GM21526 (cell line): ENCODE measurements around the gene VAV2.

Experiments
- ATAC-seq: cut with Tn5 transposase; IDR thresholded peaks from one replicate; pipeline ENCODE4 v1.9.1; 2021; ENCODE audit warnings: moderate library complexity; ENCODE audit not compliant: unreplicated experiment, low FRiP score

VAV2 gene

DNA sequence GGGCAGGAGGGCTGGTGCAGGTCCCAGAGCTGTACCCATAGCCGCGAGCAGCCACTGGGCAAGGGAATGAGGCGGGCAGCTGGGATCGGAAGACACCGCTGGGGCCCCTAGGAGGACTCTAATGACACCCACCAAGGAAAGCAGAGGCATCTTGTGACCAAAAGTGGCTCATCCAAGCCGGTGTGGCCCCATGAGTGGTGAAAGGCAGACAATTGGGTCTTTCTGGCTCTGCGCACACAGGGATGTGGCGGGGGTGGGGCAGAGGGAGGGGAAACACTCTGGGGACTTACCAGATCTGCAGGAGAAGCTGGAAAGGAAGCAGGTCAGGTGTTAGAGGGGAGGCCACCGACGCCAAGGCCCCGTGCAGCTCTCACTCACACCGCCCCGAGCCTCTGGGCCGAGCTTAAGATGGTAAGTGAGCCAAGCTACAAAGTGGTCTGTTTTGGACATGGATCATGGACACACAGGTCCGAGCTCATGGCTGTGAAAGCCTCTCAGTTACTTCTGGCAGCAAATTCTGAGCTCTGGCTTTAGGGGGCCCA is 211.6 kb downstream of the VAV2 start:
- no peak for ATAC-seq

DNA sequence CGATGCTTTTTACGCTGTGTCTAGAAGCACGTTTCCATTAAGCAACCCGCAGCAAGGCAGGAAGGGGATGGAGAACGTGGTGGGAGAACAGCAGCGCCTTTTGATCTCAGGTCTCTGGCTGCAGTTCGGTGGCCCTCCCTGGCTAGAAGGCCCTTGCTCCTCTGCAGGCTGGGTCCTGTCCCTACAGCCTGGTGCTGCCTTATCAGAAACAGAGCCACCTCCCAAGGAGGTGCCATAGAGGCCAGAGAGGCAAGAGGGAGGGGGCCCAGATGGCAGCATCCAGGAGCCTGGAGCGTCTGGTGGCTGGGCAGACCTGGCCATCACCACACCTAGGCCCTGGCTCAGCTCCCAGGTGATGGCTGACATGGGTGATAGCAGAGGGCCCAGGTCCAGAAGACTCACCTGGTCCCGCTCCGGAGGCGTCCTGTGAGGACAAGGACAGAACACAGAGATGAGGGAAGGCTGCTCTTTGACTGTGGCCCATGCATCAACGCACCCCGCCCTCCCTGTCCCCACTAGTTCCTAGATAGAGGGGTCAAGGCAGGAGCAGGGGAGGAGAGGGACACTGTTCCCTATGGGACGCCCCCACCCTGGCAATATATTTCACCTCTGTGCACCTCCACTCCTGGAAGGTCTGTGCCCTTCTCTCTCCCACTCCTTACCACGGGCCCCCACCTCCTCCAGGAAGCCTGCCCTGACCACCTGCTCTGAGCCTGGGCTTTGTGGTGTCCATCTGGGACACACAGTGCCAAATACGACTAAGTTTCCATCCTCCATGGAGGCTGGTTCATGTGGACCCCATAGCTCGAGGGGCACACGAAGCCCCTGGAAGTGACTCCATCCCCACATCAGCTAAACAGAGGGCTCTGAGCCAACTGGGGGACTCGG is 212.4 kb downstream of the VAV2 start:
- no peak for ATAC-seq

DNA sequence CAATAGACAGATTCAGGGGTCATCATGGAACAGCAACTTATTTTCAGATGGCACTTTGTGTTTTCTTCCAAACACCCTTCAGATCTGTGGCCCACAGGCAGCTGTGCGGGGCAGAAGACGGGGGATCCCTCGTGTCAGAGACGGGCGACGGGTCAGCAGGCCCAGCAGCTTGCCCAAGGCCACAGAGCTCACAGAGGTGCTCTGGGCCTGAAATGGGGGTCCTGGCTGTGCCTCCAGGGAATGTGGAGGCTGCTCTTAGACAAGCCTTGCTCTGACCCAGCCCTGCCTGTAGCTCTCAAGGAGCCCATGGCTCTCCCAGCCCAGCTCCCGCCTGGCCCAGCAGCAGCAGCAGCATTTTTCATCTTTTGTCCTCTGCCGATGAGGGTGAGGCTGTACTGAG is 213.0 kb downstream of the VAV2 start:
- ATAC-seq: no peak

DNA sequence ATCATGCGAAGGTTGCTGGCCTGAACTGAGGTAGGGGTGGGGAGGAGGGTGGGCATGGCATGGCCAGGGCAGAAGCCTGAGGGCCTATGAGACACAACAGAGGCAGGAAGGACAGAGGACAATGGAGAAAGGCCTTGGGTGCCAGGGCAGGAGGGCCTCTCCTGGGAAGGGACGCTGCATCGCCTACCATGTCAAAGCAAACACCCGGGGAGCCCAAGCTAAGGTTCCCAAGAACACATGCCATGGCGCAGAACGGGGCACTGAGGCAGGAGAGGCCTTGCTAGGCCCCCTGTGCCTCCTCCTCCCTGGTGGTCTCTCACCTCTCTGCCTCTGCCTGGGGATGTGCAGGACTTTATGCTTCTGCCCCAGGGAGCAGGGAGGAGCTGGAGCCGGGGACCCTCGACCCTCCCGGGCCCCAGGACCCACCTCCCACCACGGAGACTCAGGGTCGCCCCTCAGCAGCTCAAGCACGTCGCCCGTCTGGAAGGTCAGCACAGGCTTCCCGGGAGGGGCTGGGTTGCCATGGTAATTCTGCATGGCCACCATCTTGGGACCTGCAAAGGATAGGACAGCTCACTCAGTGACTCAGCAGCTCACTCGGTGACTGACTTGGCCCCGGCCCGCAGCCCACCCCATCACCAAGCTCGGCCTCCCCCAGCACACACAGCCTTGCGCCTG is 213.6 kb downstream of the VAV2 start:
- no peak for ATAC-seq

DNA sequence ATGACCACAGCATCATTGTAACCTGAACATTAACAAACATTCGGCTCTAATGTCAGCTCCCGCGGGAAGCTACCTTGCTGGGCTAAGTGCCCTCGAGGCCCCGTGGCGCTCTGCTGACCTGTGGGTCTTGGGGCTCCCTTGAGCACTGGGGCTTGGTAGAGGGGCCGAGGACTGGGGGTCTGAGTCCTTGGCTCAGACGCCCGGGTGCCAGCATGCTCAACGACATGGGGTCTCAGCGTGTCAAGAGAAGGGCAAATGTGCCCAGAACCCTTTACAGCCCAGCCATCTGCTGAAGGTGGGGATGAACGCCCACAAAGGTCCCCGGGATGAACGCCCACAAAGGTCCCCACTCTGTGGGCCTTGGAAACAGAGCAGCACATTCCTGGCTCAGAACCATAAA is 214.3 kb downstream of the VAV2 start:
- no peak for ATAC-seq

DNA sequence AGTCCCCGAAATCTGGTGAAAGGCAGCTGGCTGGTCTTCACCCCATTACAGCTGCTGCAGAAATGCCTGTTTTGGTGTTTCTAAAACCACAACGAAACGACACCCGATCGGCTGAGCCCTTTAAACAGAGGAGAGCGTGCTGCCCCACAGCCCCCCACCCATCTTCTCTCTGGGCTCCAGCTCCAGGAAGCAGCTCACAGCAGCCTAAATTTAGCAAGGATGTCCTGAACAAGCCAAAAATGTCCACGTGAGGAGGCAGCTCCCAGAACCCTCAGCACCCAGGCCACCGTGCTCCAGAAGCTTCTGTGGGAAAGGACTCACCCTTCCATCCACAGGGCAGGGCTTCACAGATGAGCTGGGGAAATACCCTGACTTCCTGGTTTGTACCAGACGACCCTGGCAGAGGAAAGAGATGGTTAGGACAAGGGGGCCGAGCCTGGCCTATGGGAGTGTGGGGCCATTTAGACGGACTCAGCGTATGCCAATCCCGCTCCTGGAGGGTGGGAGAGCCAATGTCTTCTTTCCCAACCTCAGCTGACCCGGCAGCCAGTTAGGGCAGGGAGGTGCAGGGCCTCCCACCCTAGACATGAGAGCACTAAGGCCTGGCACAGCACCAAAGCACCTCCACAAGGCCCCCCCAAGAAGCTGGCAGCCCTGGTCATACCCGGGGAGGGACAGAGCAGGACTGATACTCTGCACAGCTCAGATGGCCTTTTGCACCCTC is 214.9 kb downstream of the VAV2 start:
- ATAC-seq: no peak

DNA sequence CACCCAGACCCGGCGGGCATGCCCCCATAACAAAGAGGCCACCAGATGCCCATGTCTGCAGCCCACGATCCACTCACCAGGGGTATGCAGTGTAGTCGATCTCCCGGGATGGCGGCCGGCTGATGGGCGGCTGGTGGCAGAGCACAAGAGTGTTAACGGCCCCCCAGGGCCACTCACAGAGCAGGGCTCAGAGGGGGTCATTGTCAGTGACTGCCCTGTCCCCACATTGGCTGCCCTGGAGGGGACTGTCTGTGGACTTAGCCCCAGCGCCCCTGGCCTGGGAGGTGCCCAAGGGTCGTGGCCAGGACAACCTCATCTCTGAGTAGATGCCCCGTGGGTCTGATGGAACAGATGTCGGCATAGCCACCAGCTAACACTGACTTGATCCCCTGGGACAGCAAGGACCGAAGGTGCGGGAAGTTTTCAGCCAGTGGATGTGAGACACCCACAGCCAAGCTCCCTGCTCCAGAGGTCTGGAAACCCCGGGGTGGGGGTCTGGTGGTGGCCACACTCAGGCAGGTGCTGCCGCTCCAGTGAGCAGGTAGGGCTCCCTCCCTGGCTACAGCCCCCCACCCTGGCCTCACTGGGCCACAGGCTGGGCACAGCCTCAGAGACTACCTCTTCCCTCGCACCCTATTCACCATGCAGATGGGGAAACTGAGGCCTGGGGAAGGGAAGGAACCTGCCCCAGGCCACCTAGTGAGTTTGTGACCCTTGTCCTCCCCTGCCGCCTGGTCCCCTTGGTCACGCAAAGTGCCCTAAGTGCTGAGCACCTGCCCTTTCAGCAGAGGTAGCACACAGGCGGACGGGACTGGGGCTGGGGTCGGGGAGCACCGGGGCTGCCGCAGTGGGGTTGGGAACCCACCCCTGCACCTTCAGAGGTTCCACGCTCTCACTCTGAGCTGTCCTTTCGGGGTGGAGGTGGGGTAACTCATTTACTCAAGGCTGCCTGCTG is 215.9 kb downstream of the VAV2 start:
- ATAC-seq: no peak

DNA sequence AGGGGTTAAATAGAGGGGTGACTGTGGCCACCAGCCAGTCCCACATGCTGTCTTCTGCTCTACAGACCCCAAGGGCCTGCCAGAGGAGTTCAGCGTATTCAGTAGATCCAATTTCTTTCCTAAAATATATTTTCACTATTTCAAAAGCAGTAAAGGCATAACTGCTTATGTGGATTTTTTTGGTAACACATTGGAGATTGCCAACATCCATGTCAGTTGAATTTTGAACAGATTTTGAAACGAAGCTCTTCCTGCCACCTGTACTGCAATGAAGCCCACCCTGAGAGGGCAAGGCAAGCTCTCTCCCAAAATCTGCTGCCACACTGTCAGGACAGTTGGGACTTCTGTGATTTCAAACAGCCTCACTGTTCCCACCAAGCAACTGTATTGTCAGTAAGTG is 216.8 kb downstream of the VAV2 start:
- ATAC-seq: no peak

DNA sequence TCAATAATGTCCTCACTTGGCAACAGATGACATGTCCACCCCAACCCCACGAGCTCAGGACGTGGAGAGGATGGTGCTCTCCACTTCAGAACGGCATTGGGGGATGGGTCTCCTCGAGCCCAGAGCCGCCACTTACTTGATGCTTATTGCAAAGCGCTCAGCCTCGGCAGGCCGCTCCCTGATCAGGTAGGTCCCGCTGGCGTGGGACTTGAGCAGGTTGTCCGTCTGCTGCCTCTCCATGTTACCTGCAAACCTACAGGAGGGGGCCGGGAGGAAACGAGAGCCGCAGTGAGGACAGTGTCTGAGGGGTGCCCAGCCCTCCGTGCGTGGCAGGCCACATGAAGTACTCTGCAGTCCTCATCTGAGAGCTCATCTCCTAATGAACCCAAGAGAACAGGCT is 217.3 kb downstream of the VAV2 start:
- ATAC-seq: no peak

DNA sequence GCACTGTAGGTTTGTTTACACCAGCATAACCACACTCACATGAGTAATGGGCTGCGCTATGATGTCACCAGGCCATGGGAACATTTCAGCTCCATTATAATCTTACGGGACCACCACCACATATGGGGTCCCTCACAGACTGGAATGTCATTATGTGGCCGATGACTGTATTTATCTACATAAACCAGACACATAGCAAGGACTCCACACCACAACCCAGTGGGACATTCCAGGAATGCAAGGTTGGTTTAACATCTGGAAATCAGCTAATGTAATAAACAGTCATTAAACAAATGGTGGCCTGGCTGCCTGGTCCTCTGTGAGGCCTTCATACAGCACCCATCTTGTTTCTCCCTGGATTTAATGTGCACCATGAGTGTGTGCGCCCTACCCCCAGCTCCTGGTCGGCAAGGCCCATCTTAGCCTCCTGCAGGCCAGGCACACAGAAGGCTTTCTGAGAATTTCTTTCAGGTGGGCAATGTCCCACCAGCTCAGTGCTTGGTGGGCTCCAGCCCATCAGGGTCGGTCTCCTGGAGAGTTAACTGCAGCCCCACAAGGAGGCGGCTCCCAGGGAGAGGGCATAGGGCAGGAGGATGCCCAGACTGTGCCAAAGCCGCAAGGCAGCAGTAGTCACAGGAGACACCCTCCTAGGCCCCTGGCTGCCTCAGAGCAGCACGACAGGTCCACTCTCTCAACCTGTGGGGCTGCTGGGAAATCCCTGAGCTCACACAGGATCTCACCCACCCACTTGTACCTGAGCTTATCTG is 218.1 kb downstream of the VAV2 start:
- no peak for ATAC-seq

DNA sequence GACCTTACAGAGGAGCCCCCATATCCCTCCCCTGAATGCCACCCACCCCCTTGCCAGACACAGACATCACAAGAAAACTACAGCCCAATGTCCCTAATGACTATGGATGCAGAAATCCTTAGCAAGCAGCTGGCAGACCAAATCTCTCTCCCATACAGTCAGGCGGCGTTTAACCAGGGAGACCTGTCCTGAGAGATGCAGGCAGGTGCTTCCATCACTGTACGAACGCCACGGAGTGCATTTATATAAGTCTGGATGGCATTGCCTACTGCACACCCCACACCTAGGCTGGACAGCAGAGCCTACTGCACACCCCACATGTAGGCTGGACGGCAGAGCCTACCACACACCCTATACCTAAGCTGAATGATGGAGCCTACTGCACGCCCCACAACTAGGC is 219.5 kb downstream of the VAV2 start:
- no peak for ATAC-seq

DNA sequence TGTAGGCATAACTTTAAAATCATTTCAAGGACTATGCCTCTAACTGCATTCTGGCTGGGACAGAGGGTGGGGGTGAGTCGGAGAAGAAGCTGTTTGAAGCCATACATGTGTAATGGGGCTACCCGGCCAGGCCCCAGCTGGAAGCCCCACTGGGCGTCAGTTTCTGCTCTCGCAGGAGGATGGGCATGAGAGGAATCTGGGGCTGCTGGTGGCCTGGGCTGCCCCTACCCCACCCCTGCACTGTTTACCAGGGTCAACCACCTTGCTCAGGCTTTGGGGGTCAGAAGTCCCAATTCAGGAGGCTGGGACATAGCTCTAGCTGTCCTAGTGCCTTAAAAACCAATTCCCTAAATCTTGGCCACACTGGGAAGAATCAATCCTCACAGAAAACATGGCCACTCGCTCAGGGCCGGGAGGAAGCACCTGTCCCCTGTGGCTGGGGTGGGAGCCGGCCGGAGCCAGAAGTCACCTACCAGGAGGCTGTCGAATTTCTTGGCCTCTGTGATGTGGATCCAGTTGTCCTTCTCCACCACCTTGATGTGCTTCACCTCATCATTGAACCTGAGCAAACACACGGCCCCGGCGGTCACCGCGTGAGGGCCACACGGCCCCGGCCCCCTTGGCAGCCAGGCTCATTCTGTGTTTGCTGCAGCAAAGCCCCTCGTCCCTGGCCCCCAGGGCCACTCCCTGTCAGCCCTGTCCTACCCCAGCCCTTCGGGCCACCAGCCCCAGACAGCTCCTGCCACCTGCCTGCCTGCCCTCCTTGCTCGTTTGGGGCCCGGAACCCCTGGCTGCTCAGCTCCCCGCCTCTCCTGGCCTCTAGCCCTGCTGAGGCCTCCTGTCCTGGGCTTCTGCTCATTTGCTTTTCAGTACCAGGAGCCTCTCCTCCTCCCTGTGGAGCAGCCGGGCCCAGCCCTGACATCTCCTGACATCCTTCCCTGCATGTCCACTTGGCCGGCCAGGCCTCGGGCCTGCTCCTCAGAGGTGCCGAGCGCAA is 220.3 kb downstream of the VAV2 start:
- ATAC-seq: no peak

DNA sequence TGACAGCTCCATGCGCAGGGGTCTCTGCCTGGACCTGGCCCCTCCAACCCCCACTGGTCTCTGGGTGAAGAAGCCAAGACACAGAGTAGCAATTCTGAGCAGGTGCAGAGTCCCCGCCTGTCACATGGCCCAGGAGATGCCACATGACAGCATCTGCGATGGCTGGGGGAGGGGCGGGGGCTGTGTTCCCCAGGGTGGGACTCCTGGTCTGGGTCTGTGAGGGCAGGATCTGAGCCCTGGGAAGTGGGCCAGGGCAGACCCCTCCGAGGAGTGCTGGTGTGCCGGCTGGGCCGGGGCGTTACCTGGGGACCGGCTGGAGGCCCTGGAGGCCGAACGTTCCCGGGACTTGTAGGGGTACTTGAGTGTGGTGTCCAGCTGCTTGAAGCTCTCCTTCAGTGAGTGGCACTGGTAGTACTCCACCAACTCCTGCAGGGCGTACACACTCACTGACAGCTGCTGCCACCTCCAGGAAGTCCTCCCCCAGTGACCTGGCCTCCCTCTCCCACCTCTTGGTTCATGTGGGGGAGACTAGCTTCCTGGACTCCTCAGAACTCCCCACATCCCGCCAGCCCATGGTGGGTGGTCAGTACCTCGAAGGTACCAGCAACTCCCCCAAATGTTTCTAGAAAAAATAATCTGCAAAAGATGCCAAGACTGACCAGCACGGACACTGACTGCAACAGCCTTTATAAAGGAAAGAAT is 221.9 kb downstream of the VAV2 start:
- ATAC-seq: no peak

DNA sequence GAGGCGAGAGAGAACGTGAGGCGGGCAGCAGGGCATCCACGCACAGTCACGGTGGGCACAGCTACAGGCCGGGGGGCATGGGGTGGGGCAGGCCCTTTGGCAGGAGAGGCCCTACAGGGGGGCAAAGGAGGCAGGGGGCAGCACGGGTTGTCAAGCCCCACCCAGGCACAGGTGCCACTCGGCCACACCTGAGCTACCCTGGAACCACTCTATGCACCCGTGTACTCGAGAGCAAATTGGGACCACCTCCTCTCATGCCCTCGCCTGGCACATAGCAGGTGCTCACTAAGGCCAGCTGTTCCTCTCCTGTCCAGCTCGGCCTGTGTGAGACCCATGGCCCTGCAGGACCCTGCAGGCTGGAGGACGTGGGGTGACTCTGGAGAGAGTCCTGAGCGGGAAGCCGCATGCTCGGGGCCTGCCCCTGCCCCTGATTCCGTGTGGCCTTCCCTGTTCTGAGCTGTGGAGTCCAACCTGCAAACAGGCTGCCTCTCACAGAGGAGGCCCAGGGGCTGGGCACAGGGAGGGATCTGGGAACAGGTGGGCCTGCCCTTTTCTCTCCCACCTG is 222.5 kb downstream of the VAV2 start:
- no peak for ATAC-seq

DNA sequence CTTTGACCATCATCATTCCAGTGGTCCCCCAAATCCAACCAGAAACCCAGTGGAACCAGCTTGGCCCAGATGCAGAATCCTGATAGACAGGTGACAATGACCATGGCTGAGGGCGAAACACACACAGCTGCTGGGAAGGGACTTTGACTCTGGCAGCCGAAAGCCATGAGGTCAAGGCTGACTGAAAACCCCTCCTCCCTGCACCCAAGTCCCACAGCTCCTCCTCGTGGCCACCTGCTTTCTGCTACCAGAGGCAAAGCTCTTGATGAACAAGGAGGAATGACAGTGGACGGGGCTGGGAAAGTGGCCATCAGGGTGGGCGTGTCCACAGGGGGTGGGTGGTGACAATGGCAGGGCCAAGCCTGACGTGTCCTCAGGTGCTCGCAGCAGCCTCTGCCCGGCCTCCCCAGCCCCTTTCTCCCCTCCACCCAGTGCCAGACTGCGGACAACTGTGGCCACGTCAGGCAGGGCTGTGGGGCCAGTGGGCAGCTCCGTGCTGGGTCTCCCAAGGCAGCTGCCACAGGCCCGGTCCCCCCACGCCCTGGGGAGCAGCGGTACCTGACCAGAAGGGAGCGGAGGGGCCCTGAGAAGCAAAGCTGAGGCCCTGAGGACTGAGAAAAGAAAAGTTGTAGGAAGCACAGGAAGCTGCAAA is 223.1 kb downstream of the VAV2 start:
- ATAC-seq: no peak

DNA sequence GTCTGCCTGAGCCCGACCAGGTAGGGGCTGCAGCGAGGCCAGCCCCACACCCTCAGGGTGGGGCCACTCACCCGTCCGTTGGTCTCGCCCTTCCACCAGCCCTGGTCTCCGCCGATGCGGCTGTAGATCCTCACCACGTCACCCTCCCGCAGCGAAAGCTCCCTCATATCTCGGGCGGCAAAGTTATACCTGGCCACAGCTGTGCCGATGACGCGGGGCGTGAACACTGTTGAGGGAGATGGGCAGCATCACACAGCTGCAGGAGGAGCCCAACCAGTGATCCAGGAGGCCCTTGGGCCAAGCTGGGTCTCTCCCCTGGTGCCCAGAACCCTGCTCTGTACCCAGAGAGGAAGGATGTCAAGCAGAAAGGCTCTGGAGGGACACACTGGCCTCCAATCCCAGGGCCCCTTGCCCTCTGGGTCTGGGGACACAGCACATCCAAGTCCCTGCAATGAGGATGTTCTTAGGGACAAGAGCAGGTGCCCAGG is 223.7 kb downstream of the VAV2 start:
- ATAC-seq: no peak

DNA sequence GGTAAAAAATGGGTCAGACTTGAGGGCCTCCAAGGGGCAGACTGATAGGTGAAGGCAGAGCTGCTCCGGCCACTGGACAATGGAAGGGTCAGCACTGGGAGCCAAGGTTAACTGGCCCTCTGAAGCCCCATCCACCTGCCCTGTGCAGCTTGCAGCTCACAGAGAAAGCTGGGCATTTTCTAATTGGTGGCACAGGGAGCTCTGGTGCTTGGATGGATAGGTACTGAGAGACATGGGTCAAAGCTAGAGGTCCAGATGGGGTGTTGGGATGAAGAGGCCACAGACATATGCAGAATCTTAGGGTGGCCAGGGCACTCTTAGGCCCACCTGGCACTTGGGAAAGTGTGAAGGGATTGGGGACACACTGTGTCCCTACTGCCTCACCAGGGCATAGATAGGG is 224.5 kb downstream of the VAV2 start:
- ATAC-seq: no peak
